Glutamatergic neuron (in vitro differentiated cells): ENCODE measurements around the gene KIRREL1. TPM values are rescaled to one million over a fixed set of nuclear protein-coding genes. Genes with fewer than 3 reads are reported as not detected.

Source experiments
- DNase-seq: peaks from one replicate; pipeline ENCODE4 v3.0.0; 2022
- H3K27ac Mint-ChIP-seq: one replicate; pipeline ENCODE4 v1.8.0; 2020; ENCODE audit warnings: mild to moderate bottlenecking, mixed read lengths, inconsistent platforms; ENCODE audit not compliant: unreplicated experiment
- H3K27me3 Mint-ChIP-seq: one replicate; pipeline ENCODE4 v1.8.0; 2020; ENCODE audit warnings: mild to moderate bottlenecking, moderate library complexity, mixed read lengths, inconsistent platforms; ENCODE audit not compliant: unreplicated experiment
- H3K36me3 Mint-ChIP-seq: one replicate; pipeline ENCODE4 v1.8.0; 2020; ENCODE audit warnings: mild to moderate bottlenecking, mixed read lengths, inconsistent platforms; ENCODE audit not compliant: unreplicated experiment
- H3K4me1 Mint-ChIP-seq: one replicate; pipeline ENCODE4 v1.8.0; 2020; ENCODE audit warnings: mild to moderate bottlenecking, low read depth, mixed read lengths, inconsistent platforms; ENCODE audit not compliant: unreplicated experiment
- H3K4me3 Mint-ChIP-seq: one replicate; pipeline ENCODE4 v1.8.0; 2020; ENCODE audit warnings: mild to moderate bottlenecking, mixed read lengths, inconsistent platforms; ENCODE audit not compliant: unreplicated experiment
- H3K9me3 Mint-ChIP-seq: one replicate; pipeline ENCODE4 v1.8.0; 2020; ENCODE audit warnings: mild to moderate bottlenecking, moderate library complexity, mixed read lengths, inconsistent platforms; ENCODE audit not compliant: unreplicated experiment
- CTCF ChIP-seq: fragments of 200-600 bp; sonication (generic); IDR thresholded peaks from one replicate; pipeline ENCODE4 v1.5.0; 2021; ENCODE audit not compliant: partially characterized antibody, unreplicated experiment
- total RNA-seq: library from RNA; stranded (reverse); fragmentation: NEBNext Ultra II Directional; extraction: Animal tissue kit (Norgen Biotek cat#: 25700); gene quantifications from one replicate; pipeline ENCODE4 v1.2.1, GENCODE V29; 2021; ENCODE audit not compliant: unreplicated experiment

Gene KIRREL1
- total RNA-seq, 1 donor from 2014 or later, result 8.1 TPM

GRCh38 chr1:158101455-158101854 lies 108.0 kb downstream of the KIRREL1 start:
- Mint-ChIP-seq H3K27ac (no peak overlapping the region), H3K36me3 (no peaks in the 10 kb centered on the region), H3K27me3 (peaks cover 5% of the 10 kb centered on the region), H3K4me1 (peaks cover 22% of the 10 kb centered on the region), H3K4me3 (no peak overlapping the region), H3K9me3 (peaks cover 2% of the 10 kb centered on the region)
- no peak for DNase-seq
- TF ChIP-seq CTCF, result no peak

- Mint-ChIP-seq H3K4me1 (peaks cover 22% of the 10 kb centered on the region), H3K27me3 (peaks cover 4% of the 10 kb centered on the region), H3K4me3 (no peak overlapping the region)
These were observed 108.5 kb downstream of the KIRREL1 start for GRCh38 chr1:158101927-158102326.

GRCh38 chr1:158102881-158103674 lies 109.6 kb downstream of the KIRREL1 start:
- Mint-ChIP-seq H3K36me3 (no peaks in the 10 kb centered on the region), H3K27ac (no peak overlapping the region), H3K27me3 (peaks cover 3% of the 10 kb centered on the region), H3K4me1 (peaks cover 22% of the 10 kb centered on the region), H3K9me3 (peaks cover 2% of the 10 kb centered on the region), H3K4me3 (no peak overlapping the region)
- no peak for TF ChIP-seq CTCF
- no peak for DNase-seq

More at GRCh38 chr1:158101927-158102326, 108.5 kb downstream of the KIRREL1 start:
- no peak overlapping the region for H3K27ac Mint-ChIP-seq
- TF ChIP-seq CTCF, result no peak
- H3K36me3 Mint-ChIP-seq, result no peaks in the 10 kb centered on the region
- no peak for DNase-seq
- peaks cover 2% of the 10 kb centered on the region for H3K9me3 Mint-ChIP-seq

- no peak for DNase-seq
- no peak for TF ChIP-seq CTCF
- H3K27me3 Mint-ChIP-seq, result peaks cover 3% of the 10 kb centered on the region
- no peak overlapping the region for H3K27ac Mint-ChIP-seq
- no peak overlapping the region for H3K4me3 Mint-ChIP-seq
- peaks cover 22% of the 10 kb centered on the region for H3K4me1 Mint-ChIP-seq
- no peaks in the 10 kb centered on the region for H3K36me3 Mint-ChIP-seq
- peaks cover 2% of the 10 kb centered on the region for H3K9me3 Mint-ChIP-seq
These were observed 110.5 kb downstream of the KIRREL1 start for GRCh38 chr1:158103861-158104522.

- H3K4me1 Mint-ChIP-seq, result peaks cover 18% of the 10 kb centered on the region
- no peak for DNase-seq
- no peak overlapping the region for H3K27ac Mint-ChIP-seq
These were observed 111.4 kb downstream of the KIRREL1 start for GRCh38 chr1:158104891-158105290.

More at GRCh38 chr1:158104891-158105290, 111.4 kb downstream of the KIRREL1 start:
- Mint-ChIP-seq H3K27me3 (peaks cover 3% of the 10 kb centered on the region), H3K36me3 (peaks cover 6% of the 10 kb centered on the region), H3K4me3 (no peak overlapping the region), H3K9me3 (peaks cover 5% of the 10 kb centered on the region)
- TF ChIP-seq CTCF, result no peak
